Epithelial cell of proximal tubule (primary cell): Measurements from ENCODE around the gene SUPT4H1. TPM values are rescaled to one million over a fixed set of nuclear protein-coding genes. Genes with fewer than 3 reads are reported as not detected.

ENCODE experiments used
- DNase-seq: peaks from one replicate; pipeline ENCODE4 v3.0.0-alpha.2; 2011; ENCODE audit warnings: low read depth
- H3K4me3 ChIP-seq: 2 replicates; pipeline ENCODE4 v1.5.1; 2011; ENCODE audit warnings: low read depth, mild to moderate bottlenecking, low read length
- total RNA-seq: library from RNA; depleted of rRNA; stranded (reverse); fragments of >200 nt; gene quantifications from 2 replicates; pipeline ENCODE4 v1.2.3, GENCODE V29; 2015
- TF ChIP-seq, protein P1 (sequence below): conservative IDR thresholded peaks from 2 replicates; pipeline ENCODE4 v1.5.1; 2012; ENCODE audit warnings: low read depth, mild to moderate bottlenecking, low read length

The SUPT4H1 gene
- total RNA-seq, 1 donor from 2014 or later, result 47.6 TPM

DNA sequence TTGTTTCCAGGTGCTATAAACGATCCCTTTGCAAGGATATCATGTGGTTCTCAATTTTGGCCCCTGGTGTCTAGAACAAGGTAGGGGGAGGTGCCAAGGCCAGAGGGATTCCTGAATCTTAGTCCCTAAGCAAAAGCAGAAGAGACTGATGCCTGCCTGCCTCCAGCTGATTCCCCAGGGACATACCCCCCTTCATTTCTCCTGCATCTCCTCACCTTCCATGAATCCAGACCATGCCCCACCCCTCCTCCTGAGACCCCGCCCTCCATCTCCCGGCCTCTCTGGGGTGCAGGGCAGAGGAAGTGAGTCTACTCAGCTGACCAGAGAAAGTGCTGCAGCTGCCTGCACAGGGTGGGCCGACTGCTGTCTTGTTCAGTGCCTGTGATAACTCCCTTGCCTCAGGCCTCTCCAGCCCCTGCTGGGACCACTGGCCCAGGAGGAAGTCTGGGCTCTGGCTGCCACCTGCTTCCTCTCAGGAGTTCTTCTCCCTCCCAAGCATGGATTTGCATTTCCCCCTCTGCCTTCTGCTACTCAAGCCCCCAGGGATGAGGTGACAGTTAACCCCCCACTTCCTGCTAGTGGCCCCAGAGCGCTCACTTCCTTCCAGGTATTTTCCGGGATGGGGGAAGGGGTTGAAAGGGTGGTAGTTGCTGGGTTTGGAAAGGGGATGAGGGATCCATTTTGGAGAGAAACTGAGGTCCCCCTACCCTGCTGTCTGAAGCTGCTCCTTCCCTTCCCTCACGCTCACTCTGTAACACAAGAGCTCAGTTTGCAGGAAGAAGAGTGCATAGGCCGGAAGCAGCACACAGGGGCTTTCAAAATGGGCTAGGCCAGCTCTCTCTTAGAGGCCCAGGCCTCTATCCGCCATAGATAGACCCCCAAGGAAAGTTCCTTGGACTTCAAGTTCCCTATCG, 12.9 kb downstream of the SUPT4H1 start:
- DNase-seq, result no peak
- TF ChIP-seq, protein P1, sequence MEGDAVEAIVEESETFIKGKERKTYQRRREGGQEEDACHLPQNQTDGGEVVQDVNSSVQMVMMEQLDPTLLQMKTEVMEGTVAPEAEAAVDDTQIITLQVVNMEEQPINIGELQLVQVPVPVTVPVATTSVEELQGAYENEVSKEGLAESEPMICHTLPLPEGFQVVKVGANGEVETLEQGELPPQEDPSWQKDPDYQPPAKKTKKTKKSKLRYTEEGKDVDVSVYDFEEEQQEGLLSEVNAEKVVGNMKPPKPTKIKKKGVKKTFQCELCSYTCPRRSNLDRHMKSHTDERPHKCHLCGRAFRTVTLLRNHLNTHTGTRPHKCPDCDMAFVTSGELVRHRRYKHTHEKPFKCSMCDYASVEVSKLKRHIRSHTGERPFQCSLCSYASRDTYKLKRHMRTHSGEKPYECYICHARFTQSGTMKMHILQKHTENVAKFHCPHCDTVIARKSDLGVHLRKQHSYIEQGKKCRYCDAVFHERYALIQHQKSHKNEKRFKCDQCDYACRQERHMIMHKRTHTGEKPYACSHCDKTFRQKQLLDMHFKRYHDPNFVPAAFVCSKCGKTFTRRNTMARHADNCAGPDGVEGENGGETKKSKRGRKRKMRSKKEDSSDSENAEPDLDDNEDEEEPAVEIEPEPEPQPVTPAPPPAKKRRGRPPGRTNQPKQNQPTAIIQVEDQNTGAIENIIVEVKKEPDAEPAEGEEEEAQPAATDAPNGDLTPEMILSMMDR, result no peak
- peak overlapping the region; percentile 12 for H3K4me3 ChIP-seq

DNA sequence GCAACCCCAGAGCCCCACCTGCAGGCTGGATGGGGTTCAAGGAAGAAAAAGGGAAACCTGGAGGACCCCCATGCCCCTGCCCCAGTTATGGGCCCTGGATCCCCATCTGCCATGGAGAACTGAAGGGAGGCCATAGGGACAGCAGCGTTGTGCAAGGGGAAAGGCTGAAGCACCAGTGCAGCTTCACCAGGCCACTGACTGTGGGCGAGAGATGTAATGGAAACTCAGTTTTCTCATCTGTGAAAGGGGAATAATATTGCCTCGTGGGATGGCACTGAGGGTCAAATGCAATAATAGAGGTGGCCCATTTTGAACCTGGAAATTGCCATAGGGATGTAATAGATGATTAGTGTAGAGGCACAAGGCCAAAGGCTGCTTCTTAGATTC, 13.6 kb downstream of the SUPT4H1 start:
- DNase-seq, result no peak
- TF ChIP-seq, protein P1, result no peak

DNA sequence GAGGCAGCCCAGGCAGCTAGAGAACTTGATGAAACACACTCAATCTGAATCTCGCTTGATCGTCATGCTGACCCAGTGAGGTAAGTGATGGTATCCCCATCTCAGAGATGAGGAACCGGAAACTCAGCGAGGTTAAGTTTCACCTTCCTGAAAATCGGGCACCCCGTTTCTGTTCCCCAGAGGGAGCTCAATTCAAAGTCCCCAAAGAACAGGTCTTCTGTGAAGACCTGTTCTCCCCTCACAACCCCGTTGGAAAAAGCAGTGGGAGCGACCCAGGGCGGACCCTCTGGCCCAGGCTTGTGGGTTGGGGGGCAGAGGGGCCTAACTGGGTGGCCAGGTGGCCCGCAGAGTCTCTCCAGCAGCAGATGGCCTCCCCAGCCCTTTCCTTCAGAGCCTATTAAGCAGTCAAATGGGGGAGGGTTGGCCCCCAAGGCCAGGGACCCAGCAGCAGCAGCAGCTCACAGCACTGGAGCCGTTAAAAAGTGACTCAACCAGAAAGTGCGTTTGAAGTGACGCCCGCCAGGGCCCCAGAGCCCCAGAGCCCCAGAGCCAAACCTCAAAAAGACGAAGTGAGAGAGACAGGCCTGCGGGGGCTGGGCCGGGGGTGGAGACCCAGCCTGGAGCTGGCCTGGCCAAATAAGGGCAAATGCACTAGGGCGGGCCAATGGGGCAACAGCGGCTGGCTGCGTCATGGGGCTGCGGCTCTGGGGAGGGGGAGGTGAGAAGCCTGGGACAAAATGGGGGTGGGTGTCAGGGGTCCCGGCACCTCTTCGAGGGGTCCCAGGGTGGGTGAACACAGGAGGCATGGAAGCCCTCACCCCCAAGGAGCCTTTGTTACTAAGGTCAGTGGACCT, 14.2 kb downstream of the SUPT4H1 start:
- TF ChIP-seq, protein P1, result no peak
- no peak overlapping the region for H3K4me3 ChIP-seq
- no peak for DNase-seq

More for the DNA sequence above, 13.6 kb downstream of the SUPT4H1 start:
- no peak overlapping the region for H3K4me3 ChIP-seq

DNA sequence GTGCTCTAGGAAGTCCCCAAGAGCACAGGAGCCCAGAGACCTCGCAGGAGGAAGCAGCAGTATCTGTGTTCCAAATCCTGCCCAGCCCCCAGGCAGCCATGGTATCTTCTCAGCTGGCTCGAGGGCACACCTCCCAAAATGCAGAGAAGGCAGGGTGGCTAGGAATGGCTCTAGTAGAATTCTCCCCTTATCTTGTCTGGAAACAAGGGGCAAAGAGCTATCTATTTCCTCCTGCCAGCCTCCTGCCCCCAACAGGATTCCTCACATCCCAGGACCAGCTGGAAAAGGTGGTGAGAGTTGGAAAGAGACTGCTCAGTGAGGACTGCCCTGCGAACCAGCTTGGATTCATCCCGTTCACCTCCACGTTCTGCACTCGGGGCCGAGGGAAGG, 14.8 kb downstream of the SUPT4H1 start:
- H3K4me3 ChIP-seq, result no peak overlapping the region
- no peak for DNase-seq
- TF ChIP-seq, protein P1, result no peak

DNA sequence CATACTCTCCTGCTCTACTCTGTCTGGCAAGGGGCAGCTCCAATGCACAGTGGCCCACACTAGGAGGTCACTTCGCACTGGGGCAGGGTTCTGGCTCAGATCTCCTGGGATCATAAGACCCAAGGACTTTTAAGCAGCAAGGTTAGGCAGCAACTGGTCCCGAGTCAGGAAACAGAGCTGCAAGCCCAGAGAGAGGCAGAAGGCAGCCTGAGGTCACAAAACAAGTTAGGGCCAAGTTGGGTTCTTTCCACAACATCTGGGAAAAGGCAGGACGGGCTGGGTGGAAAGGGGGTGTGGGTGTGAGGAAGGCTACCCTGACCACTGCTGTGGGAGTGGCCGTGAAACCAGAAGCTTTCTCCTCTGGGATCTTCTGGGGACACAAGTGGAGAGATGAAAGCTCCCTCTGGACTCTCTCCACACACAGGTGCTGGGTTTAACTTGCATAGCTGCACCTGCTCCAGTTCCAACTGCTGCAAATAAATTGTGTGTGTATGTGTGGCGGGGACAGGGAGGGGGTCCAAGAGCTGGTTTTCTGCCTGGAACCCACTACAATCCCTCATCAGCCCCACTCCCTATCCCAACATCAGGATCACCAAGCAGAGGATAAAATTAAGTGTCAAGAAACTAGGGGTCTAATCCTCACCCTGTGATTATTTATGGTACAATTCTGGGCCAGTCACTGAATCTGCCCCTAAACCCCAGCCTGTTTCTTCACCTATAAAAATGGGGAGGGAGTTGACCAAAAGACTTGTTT, 15.4 kb downstream of the SUPT4H1 start:
- DNase-seq, result no peak
- TF ChIP-seq, protein P1, result no peak
- H3K4me3 ChIP-seq, result no peak overlapping the region

DNA sequence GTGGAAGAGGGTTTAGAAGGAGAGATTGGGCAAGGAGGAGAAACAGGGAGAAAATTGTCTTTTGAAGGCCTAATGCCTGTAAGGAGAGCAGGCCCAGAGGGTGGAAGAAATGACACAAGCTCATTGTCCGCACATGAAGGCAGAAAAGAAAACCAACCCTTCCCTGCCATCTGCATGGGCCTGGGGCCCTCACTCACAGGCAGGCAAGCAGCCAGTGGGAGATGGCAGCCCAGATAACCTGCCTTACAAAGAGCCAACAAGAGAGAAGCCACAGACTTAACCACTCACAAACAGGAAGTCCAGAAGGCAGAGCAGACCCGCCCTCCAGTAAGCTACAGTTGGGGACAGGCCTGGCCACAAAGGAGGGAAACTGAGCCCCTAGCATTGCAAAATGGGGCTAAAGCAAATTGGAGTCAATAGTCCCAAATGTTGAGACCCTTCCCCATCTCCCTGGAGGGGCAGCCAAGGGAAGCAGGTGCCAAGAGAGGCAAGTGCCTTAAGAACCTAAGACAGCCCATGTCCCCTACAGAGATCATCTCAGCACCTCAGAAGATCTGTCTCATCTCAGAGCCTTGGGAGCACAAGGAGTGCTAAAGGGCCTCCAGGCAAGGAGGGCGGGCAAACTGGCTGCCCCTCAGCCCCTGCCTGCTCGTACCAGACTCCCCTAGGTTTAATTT, 16.1 kb downstream of the SUPT4H1 start:
- TF ChIP-seq, protein P1, result no peak
- DNase-seq, result no peak
- H3K4me3 ChIP-seq, result no peak overlapping the region
